GM21786 (cell line): ENCODE results near the gene ANXA3.

Experiments
- ATAC-seq: cut with Tn5 transposase; IDR thresholded peaks from one replicate; pipeline ENCODE4 v1.9.1; 2021; ENCODE audit not compliant: unreplicated experiment

The ANXA3 gene

GRCh38 chr4:78610546-78611214 lies 59.1 kb downstream of the ANXA3 start:
- ATAC-seq = peak; percentile 32

DNA sequence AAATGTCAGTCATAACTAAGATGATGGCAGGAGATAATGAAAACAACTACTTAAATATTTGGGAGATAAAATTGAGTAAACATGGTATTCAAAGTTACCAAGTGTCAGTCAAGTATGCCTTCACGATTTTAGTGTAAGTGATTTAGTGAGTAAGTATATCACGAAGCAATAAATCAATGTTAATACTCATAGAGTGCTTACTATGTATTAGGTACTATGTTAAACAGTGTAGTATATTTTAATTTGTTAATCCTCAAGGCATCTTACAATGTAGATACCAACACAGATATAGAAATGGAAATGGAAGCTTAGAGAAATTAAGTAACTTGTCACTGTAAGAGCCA lies 59.6 kb downstream of the ANXA3 start:
- no peak for ATAC-seq

DNA sequence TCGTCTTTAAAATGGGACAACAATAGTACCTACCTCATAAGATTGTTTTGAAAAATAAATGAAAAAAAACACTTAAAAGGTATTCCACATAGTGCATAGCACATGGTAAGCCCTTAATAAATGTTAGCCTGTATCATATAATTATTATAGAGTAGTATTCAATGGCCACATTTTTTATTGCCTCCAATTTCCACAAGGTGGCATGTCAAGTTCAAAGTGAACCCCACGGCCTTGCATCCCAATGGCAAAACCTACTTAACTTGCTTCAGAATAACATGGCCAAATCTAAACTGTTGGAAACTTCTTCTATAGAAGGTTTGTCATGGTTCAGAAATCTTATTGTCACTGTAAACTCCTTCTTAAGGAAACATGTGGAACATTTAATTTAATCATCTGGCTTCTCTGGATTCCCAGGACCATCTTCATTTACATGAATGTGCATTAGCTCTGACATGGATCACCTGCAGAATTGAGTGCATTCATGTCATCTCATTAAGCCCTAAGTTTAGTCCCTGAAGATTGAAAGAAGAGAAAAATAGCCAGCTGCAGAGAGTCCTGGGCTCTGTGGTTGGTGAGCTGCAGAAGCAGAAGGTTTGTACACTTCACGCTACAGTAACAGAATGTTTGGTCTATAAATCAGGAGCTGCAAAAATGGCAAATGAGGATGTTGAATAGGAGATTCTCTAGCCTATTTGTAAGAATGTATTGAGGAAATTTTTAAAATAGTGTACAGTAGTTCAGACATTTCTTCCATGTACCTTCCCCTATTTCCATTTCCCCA lies 61.0 kb downstream of the ANXA3 start:
- ATAC-seq = no peak

- peak; percentile 77 for ATAC-seq
Measured at GRCh38 chr4:78613522-78614321, 62.2 kb downstream of the ANXA3 start.

GRCh38 chr4:78616046-78616498 lies 64.5 kb downstream of the ANXA3 start:
- ATAC-seq = no peak

- ATAC-seq = no peak
Measured at GRCh38 chr4:78618436-78618835, 66.9 kb downstream of the ANXA3 start.

- no peak for ATAC-seq
Measured at GRCh38 chr4:78621395-78621794, 69.8 kb downstream of the ANXA3 start.

- no peak for ATAC-seq
Measured at GRCh38 chr4:78622253-78622979, 70.8 kb downstream of the ANXA3 start.

DNA sequence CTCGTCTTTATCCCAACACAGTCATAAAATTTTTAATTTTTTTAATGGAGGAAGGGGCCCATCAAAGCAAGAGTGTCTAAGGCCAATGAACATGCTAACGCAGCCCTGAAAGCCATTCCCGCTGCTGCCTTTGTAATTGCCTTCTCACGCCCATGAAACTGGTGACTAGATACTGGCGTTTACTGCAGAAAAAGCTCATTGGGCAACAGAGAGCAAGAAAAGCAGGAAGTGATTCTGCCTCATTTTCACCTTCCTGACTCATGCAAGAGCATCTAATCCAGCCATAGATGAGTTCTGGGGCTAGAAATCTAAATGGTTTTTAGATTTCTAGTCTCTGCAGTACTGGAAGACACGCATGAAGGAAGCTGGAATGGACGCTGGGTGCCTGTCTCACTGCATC lies 72.5 kb downstream of the ANXA3 start:
- no peak for ATAC-seq

DNA sequence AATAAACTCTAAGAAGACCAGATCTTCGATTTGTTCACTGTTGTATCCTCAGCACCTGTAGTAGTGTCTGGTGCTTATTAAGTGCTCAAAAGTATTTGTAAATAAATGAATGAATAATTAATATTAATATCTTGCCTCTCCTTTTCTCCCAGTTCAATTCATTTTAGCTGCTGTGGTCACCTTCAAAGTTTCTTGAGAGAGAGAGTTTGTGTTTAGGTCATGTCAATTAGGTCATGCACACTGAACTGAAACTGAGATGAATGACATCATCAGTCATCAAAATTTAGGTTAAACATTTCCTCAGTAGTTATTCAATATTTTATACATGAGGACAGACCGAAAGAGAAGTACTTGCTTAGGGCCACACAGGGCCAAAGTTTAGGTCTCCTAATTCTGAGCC lies 73.5 kb downstream of the ANXA3 start:
- peak; percentile 46 for ATAC-seq

- ATAC-seq = peak; percentile 41
Measured at GRCh38 chr4:78627046-78627965, 75.7 kb downstream of the ANXA3 start.

- ATAC-seq = no peak
Measured at GRCh38 chr4:78627966-78628678, 76.6 kb downstream of the ANXA3 start.

GRCh38 chr4:78629991-78630541 lies 78.5 kb downstream of the ANXA3 start:
- ATAC-seq = no peak

- ATAC-seq = no peak
Measured at GRCh38 chr4:78630615-78631014, 79.0 kb downstream of the ANXA3 start.

DNA sequence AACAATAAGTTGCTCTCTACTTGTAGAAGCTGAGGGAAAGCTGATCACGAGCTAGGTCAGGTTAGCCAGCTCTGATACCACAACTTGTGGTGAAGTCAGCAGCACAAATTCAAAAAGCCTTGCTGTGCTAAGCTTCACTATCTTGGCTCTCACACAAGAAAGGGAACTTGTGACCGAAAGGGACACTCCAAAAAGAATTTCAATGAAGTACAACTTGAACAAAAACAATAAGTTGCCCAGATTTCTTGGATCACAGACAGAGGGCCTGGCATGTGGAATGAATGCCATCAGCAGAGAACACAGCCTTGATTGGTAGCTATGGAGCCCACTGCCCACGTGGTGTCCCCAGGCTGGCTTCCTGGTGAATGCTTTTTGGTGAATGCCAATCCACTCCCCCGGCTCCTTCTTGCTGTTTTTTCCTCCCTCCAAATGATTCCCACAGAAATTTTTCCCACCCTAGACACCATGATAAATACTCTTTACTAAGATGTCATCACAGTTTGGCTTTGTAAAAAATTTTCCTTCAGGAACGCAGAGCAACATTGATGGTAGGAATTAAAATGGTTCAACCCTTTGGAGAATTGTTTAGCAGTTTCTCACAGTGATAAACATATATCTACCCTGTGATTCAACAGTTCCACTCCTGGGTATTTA lies 82.6 kb downstream of the ANXA3 start:
- ATAC-seq = no peak

GRCh38 chr4:78638337-78639172 lies 87.0 kb downstream of the ANXA3 start:
- peak; percentile 86 for ATAC-seq

- no peak for ATAC-seq
Measured at GRCh38 chr4:78640714-78641113, 89.1 kb downstream of the ANXA3 start.

GRCh38 chr4:78642934-78643333 lies 91.4 kb downstream of the ANXA3 start:
- ATAC-seq = no peak
